ENCODE measurements around the gene PCCA.

DNA sequence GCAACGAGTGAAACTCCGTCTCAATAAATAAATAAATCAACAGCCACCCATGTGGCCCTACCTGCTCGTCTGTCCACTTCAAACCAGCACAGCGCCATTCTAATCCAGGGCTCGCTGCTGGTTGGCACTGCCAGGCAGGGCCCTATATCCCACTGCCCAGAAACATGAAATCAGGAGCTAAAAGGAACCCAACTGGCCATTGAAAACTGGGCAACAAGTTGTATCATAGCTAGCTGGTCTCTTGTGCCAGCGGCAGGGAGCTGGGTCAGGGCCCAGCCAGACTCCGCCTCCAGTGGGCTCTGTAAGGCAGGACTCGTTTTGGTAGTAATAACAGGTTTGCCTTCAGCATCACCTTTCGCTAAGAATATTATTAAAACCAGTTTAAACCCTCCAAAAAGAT lies 460.4 kb downstream of the PCCA start:
- TF ChIP-seq POLR2A (IDR thresholded peaks at IDR 0.05), result no peak
- TF ChIP-seq, protein P1, sequence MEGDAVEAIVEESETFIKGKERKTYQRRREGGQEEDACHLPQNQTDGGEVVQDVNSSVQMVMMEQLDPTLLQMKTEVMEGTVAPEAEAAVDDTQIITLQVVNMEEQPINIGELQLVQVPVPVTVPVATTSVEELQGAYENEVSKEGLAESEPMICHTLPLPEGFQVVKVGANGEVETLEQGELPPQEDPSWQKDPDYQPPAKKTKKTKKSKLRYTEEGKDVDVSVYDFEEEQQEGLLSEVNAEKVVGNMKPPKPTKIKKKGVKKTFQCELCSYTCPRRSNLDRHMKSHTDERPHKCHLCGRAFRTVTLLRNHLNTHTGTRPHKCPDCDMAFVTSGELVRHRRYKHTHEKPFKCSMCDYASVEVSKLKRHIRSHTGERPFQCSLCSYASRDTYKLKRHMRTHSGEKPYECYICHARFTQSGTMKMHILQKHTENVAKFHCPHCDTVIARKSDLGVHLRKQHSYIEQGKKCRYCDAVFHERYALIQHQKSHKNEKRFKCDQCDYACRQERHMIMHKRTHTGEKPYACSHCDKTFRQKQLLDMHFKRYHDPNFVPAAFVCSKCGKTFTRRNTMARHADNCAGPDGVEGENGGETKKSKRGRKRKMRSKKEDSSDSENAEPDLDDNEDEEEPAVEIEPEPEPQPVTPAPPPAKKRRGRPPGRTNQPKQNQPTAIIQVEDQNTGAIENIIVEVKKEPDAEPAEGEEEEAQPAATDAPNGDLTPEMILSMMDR (IDR thresholded peaks at IDR 0.05), result no peak

Measured in breast epithelium (tissue), 3 donors.